HPDE6-E6E7 (cell line): ENCODE results near the gene STAB2.
"Not testable (repeated sequence)": the region's sequence is repeated elsewhere in the genome, so short reads cannot be mapped to it uniquely, and the experiment has no call there.

Source experiments
- DNase-seq: peaks from one replicate; pipeline ENCODE4 v3.0.0; 2011; ENCODE audit warnings: missing footprints; ENCODE audit errors: extremely low spot score

STAB2 gene

DNA sequence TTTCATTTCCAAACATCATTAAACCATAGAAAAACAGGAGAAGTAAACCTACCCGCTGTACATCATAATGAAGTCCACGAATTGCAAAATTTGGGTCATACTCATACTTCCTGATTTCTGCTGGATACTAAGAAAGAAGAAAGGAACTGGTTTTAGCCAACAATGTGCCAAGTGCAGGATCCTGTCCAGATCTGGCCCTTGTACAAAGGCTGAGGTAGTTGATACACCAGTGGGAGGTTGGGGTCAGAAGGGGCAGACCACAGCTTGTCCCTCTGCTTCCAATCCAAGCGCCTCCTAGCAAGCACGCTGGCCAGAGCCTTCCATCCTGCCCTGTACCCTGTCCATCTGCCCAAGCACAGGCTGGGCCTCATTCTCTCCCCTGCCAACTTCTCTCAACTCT lies 219.7 kb downstream of the STAB2 start:
- DNase-seq, result no peak

DNA sequence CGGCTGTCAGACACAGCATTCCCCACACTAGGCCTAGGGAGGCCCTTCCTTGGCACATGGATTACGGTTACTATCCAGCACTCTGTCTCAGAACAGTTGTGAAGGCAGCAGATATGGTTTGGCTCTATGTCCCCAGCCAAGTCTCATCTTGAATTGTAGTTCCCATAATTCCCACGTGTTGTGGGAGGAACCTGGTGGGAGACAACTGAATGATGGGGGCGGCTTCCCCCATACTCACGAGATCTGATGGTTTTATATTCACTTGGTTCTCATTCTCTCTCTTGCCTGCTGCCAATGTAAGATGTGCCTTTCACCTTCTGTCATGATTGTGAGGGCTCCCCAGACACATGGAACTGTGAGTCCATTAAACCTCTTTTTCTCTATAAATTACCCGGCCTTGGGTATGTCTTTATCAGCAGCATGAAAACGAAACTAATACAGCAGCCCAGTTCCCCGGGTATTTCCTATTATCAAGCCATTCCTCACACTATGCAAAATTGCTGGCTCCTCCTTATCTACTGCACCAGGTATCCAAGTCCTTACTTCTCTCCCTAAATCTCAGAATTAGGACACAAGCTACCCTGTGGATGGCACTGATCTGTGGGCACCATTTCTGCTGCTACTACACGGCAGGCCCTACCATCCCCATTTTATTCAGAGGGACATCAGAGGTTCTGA lies 220.6 kb downstream of the STAB2 start:
- DNase-seq, result no peak

DNA sequence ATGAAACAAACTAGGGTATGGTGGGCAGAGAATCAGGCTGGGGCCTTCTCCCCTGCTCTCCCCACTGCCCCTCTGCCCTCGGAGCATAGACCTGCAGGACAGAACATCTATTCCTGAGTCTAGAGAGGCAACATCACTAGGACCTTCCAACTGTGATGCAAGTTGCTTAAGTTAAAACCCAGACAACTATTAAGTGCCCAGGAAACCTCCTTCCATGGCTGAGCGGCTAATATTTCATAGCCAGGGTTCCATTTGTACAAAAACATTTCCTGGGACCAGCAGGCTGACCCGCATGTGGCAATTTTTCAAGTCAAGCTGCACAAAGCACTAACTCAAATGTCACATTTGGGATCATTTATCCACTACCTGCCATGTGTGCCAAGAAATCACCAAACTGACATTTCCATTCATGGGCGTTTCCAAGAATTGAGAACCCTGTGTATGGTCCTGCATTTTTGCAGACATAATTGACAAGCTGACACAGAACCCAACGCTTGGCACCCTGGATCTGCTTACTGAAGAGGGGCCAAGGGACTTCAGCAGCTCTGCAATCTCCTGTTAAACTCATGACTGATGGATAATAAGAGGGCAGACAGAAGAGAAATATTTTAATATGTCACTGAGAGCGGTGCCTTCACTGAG lies 221.3 kb downstream of the STAB2 start:
- DNase-seq, result no peak

DNA sequence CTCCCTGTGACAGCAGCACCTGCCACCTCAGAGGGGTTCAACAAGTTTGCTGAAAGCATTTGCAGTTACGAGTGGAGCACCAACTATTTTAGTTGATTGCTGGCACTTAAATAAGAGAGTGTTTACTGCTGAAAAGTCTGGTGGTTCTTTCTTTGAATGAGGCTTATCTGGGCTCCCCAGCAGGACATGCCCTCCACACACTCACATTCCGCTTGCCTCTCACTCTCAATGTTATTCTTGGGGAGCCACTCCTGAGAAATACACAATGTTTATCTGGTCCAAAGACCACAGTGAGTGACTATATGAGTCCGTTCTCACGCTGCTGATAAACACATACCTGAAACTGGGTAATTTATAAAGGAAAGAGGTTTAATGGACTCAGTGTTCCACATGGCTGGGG lies 222.1 kb downstream of the STAB2 start:
- no peak for DNase-seq

DNA sequence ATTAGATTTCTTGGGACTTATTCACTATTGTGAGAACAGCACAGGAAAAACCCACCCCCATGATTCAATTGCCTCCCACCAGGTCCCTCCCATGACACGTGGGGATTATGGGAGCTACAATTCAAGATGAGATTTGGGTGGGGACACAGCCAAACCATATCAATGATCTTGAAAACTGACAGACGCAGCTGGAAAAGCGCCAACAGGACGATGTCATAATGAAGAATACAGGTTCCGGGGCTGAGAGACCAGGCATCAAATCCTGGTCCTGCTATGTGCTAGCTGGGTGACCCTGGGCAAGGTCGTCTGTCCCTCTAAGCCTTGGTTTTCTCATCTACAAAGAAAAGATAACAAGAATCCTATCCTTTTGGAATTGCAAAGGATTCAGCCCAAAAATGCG lies 222.6 kb downstream of the STAB2 start:
- not testable (repeated sequence) for DNase-seq

DNA sequence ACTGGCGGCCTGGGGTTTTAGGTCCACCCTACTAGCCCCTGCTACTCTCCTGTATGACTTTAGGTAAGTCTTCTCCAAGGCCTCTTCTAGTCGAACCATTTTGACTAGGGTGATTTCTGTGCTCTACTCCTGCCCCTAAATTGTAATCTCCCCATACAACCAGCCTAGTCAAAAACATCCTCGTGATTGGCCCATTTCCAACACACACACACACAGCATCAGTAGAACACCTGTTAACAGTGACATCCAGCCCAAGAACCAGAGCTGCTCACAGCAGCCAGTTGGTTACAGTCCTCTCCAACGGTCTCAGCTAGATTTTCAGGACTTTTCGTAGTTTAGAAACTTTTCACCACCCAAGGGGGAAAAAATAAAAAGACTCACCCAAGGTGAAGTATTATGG lies 223.0 kb downstream of the STAB2 start:
- no peak for DNase-seq

DNA sequence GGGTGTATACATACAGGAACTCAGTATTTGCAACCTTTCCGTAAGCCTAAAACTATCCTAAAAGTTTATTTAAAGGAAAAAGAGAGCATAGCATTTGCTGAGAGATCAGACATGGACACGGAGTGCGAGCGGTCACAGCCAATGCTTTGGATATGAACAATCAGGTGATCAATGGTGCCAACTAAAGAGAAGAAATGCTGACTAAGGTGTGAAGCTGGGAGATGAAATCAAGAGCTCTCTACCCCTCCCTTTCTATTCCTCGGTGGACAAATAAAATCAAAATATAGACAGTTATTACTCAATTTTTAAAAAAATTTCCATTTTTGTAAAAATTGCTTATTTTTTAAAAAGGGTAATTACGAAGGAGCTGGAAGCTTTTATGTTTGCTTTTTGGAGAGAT lies 224.7 kb downstream of the STAB2 start:
- no peak for DNase-seq

DNA sequence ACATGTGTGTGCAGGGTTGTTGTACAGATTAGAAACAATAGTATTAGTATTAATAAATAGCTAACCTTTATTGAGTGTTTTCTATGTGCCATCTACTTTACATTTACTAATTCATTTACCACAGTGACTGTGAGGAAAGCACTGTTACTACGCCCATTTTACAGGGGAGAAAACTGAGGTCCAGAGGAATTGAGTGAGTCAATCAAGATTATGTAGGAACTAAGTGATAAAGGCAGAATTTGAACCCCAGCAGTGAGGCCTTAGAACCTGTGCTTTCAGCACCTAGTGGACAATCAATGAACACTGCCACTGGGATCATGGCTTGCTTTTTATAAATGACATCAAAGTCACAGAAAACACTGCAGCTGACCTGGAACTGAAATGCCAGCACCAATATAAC lies 225.7 kb downstream of the STAB2 start:
- no peak for DNase-seq

DNA sequence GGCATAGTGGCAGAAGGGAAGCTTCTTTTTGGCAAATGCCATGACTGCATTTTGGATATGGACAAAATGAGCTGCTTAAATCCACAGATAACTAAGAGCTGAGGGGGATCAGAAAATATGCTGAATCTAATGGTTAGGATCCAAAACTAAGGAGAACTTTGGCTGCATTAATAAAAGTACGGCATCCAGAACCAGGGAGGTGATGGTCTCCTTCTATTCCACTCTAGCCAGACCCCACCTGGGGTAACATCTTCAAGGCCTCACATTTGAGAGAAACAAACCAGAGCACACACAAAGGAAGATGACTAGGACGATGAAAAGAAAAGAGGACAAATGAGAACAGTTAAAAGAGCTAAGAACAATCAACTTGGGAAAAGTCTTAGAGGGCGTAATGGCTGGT lies 226.4 kb downstream of the STAB2 start:
- DNase-seq, result no peak

DNA sequence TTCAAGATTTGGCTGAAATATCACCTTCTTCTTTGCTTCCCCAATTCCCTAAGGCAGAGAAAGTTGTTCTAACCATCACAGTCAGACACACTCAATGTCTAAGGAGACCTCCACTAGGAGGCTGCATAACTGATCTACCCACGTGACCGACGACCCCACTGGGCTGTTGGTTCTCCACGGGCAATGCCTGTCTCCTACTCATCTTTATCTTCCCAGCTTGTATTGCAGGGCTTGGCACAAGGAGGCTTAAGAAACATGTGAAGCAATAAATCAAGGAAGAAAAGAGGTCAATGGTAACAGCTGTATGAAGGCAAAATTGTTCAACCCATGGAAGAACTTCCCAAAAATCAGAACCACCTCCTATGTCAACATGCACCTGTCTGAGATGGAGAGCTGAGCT lies 226.9 kb downstream of the STAB2 start:
- DNase-seq, result no peak

DNA sequence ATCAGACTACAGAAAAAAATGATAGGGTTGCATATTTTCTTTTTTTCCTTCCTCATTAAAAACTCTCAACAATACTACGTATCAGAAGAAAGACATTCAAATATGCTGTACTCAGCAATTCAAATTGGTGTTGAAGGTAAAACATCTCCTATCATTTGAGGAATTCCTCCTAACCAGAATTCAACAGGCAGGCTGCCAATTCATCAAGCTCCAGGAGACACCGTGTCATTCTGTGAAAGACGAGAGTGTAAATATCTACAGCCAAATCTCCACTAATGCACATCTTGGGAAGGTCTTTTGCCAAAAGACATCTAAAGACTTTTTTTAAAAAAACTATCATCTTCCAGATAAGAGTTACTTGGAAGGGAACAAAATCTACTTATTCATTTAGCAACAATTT lies 227.4 kb downstream of the STAB2 start:
- no peak for DNase-seq
